NCI-H146 (cell line): ENCODE results near the gene AKAP10.
"Not testable (repeated sequence)": the region's sequence is repeated elsewhere in the genome, so short reads cannot be mapped to it uniquely, and the experiment has no call there.

Source experiments
- DNase-seq: peaks from one replicate; lab custom pipeline; 2025; lab: John Stamatoyannopoulos, UW

The AKAP10 gene, protein sequence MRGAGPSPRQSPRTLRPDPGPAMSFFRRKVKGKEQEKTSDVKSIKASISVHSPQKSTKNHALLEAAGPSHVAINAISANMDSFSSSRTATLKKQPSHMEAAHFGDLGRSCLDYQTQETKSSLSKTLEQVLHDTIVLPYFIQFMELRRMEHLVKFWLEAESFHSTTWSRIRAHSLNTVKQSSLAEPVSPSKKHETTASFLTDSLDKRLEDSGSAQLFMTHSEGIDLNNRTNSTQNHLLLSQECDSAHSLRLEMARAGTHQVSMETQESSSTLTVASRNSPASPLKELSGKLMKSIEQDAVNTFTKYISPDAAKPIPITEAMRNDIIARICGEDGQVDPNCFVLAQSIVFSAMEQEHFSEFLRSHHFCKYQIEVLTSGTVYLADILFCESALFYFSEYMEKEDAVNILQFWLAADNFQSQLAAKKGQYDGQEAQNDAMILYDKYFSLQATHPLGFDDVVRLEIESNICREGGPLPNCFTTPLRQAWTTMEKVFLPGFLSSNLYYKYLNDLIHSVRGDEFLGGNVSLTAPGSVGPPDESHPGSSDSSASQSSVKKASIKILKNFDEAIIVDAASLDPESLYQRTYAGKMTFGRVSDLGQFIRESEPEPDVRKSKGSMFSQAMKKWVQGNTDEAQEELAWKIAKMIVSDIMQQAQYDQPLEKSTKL

DNA sequence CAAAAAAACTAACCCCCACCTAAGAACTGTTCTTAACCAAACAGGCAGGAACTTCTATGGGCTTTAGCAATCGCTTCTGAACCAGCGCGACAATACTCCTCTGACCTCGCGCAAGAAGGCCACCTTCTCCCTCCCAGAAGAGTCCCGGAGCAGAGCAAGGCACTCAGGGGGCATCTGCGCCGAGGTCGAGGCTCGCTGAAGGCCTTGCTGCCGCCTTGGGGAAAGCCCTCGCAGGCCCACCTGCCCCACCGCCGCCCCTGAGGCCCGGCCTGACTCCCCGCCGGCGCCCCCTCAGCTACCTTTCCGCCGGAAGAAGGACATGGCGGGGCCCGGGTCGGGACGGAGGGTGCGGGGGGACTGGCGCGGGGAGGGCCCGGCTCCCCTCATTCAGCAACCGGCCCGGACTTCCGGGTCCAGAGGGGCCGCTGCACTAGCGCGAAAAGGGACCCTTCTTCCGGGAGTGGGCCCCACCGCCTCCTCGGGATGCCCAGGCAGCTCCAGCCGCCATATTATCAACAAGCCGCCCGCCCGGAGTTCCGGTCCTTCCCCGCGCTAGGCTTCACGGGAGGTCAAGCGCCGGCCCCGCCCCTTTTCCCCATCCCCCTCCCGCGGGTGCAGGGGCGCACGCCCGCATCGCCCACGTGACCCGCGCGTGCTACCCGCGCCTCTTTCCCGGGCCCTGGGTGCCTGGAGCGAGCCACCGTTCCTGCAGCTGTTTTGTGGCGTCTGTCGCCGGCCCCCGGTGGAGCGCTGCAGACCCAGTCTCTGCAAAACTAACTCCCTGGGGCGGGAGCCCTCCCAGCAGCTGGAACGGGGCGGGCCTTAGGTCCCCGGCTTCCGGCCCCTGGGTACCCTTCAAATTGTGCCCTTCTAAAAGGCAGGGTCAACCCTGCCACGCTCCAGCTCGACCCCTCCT is at the start of gene AKAP10:
TSS of gene AKAP10 (minus strand) at position 536 of the 916 bp plus-strand sequence. CDS start at position 387, 149 bp downstream.
- peak; percentile 87 for DNase-seq

DNA sequence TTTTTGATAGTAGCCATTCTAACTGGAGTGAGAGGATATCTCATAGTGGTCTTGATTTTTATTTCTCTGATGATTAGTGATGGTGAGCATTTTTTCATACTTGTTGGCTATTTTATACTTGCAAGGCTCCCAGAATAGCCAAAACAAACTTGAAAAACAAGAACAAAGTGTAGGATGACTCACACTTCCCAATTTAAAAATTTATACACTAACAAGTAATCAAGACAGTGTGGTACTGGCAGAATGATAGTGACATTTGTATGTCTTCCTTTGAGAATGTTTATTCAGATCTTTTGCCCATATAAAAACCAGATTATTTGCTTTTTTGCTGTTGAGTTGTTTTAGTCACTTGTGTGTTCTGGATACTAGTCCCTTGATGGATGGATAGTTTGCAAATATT is 49.3 kb upstream of the AKAP10 start:
- no peak for DNase-seq

DNA sequence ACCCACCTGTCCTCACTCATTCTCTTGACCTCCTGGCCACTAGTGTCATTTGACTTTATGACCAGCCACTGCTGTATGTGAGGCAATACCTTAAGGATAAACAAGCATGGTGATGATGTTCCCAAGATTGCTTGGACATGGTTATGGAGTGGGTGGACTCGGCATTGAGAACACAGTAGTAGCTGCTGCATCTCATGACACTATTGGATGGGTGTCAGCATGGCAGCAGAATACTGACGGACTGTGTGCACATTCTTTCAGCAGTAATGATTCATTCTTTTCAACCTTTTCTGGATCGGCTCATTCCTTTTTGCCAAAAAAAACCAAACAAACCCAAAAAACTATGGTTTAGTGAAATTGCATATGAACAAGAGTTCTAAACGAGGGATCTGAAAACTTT is 45.1 kb upstream of the AKAP10 start:
- no peak for DNase-seq

DNA sequence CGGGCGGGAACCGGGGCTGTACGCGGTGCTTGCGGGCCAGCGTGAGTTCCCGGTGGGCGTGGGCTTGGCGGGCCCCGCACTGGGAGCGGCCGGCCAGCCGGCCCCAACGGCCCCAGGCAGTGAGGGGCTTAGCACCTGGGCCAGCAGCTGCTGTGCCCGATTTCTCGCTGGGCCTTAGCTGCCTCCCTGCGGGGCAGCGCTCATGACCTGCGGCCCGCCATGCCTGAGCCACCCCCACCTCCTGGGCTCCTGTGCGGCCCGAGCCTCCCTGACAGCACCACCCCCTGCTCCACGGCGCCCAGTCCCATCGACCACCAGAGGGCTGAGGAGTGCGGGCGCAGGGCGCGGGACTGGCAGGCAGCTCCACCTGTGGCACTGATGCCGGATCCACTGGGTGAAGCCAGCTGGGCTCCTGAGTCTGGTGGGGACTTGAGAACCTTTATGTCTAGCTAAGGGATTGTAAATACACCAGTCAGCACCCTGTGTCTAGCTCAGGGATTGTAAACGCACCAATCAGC is 38.9 kb upstream of the AKAP10 start:
- not testable (repeated sequence) for DNase-seq

DNA sequence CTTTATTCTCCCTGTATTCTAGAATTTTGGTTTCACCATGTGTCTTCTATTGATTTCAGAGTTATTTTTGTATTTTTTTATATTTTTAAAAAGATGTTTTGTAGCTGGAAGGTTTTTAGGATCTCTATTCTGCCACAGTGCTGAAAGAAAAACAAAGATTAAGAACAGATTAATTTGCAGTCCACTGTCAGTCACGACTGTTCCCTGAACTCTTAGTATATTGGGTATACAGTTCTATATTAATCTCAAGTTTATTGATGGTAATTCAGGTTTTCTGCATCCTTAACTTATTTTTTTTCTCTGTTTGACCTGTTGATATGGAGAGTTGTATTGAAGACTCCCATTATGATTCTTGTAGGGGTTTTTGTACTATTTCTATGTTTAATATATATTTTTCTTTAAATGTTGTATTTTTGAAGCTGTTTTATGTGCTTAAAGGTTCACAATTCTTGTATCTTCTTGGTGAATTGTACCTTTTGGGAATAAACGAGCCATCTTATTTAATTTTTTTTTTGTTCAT is 34.4 kb upstream of the AKAP10 start:
- DNase-seq, result no peak

DNA sequence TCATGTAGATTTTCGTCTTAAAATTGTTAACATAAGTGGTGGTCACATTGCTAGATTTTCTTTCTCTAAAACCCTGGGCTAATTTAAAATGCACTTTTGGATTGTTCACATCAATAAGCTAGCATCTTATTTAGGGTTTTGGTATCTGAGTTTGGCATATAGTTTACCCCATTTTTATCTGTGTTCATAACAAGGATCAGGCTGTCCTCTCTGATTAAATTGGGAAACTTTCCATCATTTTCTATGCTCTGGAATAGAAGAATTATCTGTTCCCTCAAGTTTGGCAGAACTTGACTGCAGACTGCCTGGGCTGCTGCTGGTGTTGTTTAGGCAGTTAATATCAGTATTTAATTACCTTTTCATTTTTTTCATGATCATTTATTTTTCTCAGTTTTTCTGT is 33.3 kb upstream of the AKAP10 start:
- DNase-seq, result no peak

DNA sequence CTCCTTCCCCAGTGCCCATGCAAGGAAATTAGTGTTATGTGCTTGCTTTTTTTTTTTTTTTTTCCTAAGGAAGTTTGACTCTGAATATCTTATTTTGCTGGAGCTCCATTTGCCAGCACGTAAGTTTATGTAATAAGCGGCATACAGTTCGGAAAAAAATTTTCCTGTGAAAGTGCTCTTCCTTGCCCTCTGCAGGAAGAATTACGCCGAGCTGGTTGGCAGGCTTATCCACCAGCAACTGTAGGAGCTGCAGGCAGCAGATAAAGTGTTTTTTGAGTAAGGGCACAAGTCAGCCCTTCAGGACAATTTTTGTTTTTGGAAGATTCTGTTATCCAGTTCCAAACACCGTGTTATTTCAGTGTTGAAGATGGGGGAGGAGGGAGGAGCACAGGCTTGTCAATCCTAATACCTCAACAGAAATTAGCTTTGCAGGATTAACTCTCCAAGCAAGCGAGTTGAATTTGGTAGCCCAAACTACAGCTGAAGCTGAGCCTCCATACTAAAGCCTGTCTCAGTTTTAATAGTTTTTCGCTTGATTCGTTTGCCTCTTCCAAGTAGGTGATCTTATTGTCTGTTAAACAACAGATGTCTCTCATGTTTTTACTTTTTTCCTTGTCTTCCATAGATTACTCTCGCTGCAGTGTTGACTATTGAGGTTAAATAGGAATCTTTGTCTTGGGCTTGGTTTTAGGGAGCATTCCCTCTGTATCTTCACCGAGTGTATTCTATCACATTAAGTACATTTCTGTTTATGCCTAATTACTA is 32.7 kb upstream of the AKAP10 start:
- peak; percentile 66 for DNase-seq

DNA sequence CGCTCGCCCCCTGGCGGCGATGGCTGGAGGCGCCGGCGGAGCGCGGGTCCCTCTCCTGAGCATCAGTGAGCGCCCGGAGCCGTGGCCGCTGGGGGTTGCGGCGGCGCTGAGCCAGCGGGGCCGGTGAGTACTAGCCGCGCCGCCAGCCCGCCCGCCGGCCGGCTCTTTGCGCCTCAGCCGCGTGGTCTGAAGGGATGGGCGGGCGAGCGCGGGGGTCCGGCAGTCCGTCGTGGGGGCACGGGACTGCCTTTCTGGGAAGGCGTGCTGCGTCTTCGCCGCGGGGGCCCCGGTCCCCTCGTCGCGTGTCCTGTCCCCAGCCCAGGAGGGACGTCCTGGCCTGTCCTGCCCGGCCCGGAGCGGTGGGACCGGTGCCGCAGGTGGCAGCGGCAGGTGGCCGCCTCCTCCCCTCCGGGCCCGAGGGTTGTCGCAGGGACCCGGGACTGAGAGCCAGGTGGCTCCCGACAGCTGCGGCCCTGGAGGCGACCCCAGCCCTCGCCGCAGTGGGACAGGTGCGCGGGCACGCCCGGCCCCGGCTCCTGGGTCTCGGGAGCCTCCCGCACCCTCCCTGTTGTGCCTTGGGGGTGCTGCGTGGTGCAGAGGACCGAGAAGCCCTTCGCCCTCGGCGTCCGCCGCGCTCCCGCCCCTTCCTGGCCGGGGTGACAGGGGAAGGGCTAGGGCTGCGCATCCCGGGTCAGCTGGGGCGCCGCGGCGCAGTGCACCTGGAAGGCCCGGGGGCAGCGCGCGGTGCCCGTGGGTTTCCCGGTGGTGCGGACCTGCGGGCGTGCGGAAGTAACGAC is 31.9 kb upstream of the AKAP10 start, which contains the start of gene SPECC1:
TSS of gene SPECC1 (plus strand) at position 58 of the 797 bp plus-strand sequence. CDS start 87,293 bp downstream, outside the sequence.
- DNase-seq, result peak; percentile 78

DNA sequence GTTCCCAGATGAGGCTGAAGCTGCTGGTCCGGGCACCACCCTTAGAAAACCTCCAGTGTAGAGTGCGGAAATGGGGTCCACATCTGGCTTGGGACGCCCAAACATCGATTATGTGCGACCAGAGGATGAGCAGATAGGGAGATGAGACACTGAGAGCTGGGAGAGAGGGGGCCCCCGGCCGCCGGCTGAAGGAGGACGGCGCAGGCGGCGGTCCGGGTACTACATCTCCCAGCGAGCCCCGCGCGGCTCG is 31.3 kb upstream of the AKAP10 start:
- no peak for DNase-seq

DNA sequence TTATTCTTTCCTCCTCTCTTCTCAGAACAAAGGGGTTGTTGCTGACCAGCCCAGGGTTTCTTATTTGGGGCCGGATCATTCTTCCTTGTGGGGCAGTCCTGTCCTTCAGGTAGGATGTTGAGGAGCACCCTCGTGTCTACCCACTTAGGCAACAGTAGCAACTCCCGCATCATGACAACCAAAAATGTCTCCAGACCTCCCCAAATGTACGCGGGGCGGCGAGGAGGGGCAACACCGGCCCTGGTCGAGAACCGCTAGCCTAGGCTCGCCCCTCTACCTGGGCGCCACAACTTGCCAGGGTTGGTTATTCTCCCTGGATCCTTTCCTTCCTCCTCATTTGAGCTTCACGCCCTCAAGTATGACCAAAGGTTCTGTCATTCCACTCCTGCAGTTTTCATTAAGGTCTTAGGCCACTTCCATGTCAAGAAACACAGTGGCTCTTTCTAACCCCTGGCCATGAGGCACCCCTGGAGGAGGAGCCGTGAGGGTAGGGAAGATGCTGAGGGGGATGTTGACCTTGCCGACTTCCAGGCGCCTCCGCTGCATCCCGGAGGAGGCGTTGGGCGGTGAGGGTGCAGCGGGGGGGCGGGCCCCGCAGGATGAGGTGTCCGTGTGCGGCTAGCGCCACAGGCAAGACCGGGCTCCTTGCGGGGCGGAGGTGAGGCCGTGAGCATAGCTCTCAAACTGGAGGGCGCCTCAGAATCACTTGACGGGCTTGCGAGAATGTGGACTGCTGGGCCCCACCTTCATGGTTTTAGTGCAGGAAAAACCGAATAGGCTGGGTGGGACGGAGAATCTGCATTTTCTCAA is 30.8 kb upstream of the AKAP10 start:
- DNase-seq, result peak; percentile 53

DNA sequence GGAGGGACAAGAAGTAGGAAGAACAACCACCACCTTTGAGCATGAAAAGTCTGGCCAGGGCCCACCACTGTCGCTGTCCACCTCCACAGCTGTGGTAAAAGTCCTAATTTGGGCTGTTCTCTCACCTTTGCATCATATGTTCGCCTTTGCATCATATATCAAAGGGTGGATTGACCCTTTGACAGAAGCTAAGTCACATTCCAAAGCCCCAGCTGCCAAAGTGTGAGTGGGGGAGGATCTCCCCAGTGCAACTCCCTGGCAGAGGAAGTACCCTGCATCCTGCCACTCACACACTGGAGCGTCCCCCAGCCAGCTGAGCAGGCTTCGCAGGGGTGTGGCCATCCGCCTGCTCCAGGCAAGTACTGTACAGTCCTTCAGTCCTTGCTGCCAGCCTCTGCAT is 18.9 kb upstream of the AKAP10 start:
- DNase-seq, result no peak

DNA sequence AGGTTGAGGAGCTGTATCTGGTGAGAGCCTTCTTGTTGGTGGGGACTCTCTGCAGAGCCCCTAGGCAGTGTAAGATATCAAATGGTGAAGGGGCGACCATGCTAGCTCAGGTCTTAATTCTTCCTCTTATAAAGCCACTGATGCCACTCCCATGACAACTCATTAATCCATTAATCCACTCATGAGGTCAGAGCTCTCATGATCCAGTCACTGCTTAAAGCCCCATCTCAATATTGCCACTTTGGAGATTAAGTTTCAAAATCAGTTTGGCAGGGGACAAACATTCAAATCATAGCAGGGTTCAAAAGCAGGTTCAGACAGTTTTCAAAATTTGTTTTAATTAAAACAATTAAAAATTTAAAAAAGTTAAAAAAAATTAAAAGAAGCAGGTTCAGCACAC is 18.5 kb upstream of the AKAP10 start:
- DNase-seq, result no peak

DNA sequence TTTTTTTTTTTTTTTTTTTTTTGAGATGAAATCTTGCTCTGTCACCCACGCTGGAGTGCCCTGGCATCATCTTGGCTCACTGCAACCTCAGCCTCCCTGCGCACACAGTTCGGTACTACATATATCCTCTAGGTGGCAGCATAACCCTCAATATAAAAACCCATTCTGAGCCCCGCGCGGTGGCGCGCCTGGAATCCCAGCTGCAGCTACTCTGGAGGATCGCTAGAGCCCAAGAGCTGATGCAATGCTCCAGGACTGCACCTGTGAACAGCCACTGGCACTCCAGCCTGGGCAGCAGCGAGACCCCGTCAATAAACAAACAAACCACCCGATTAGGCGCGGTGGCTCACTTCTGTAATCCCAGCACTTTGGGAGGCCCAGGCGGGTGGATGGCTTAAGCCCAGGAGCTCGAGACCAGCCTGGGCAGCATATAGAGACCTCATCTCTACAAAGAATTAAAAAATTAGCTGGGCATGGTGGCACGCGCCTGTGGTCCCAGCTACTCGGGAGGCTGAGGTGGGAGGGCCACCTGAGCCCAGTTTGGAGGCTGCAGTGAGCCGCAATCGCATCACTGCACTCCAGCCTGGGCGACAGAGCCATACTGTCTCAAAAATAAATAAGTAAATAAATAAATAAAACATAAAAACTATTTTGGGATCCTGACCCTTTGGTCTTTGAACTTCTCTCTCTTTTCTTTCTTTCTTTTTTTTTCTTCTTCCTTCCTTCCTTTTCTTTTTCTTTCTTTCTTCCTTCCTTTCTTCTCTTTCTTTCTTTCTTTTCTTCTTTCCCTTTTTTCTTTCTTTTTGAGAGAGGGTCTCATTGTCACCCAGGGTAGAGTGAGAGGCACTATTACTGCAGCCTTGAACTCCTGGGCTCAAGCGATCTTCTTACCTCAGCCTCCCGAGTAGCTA is 15.4 kb upstream of the AKAP10 start:
- peak; percentile 94 for DNase-seq

DNA sequence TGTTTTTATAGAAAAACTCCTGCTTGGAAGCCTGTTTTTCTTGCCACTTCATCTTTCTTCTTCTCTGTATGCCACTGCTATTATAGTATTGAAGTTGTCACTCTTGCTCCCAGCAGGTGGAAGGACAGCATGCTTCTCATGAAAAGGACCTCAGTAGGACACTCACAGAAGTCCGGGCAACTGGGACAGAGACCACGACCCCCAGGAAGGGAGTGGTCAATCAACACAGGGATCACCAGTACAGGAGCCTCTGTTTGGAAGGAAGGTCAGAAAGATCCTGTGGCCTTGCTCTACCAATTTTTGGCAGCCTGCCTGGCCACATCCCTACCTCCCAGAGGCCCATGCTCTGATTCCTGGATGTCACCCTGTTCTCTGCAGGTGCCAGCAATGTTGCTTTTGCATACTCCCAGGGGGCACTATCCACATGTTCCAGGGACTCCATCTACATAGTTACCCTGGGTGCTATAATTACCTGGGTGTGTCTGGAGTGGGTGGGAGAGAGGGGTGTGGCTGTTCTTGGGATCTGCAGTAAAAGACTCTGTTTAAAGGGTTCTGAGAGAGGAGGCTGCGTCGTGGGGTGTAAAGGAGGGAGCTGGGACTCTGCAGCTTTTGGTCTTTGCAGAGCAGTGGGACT is 13.7 kb upstream of the AKAP10 start:
- DNase-seq, result peak; percentile 63

DNA sequence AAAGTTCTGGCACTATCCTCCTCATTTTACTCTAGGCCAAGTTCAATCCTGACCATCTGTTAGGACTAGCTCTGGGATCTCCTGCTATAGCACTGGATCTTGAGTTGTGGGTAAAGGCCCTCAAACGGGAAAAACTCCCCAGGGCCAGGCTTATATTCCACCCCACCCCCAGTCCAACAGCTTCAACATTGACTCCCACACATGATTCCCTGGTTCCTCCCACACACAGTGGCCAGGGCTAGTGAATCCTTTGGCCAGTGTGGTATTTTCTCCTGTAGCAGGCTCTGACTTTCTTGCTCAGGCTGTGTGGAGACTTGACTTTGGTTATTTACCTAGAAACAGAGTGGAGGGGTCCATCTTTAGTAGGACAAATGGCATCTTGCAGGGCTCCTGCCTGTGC is 10.3 kb upstream of the AKAP10 start:
- no peak for DNase-seq

DNA sequence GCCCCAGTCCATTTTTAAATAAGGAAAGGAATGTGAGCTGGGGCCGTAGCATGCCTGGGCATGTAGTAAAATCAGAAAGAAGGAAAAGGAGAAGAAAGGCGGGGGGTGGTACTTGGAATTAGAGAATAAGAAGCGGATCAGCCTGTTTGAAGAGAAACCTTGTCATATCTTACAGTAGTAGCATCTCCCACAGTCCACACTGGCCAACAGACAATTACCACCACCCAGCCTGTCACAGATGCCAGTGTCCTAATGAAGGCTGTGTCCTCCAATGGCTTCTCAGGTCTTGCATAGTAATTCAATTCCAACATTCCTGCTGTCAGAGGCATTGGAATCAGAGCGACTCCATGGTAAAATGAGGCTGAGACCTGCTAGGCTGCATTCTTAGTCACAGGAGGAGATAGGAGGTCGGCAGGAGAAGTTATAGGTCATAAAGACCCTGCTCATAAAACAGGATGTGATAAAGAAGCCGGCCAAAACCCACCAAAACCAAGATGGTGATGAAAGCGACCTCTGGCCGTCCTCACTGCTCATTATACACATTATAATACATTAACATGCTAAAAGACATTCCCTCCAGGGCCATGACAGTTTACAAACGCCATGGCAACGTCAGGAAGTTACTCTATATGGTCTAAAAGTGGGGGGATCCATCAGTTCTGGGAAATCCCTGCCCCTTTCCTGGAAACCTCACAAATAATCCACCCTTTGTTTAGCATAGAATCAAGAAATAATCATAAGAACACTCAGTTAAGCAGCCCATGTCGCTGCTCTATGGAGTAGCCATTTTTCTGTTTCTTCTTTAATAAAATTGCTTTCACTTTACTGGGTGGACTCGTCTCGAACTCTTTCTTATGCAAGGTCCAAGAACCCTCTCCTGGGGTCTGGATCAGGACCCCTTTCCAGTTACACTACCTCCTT is 9.6 kb upstream of the AKAP10 start:
- no peak for DNase-seq
